Psoas muscle (tissue), 8 donors: ENCODE results near the gene ANTXR1. TPM values are rescaled to one million over a fixed set of nuclear protein-coding genes. Genes with fewer than 3 reads are reported as not detected.

Source experiments
- ATAC-seq, 4 donors: fragments of 200-7000 bp; cut with Tn5 transposase; one replicate each; pipeline ENCODE4 v1.9.1; 2020; ENCODE audit warnings: moderate library complexity in 3 of 4, mild to moderate bottlenecking in 2 of 4
- DNase-seq, 2 donors: peaks; one replicate each; pipeline ENCODE4 v3.0.0-alpha.2; 2020
- H3K27ac ChIP-seq: fragments of 200-600 bp; one replicate; pipeline ENCODE4 v1.8.0; 2022
- H3K27me3 ChIP-seq, 3 donors: fragments of 200-600 bp in 1 of 3; one replicate each; pipeline versions ENCODE4 v1.6.1 to v1.8.0; 2013 to 2022; ENCODE audit warnings: low read length in 2 of 3, mild to moderate bottlenecking in 2 of 3, moderate library complexity in 1 of 3; ENCODE audit not compliant: insufficient read depth in 3 of 3
- H3K36me3 ChIP-seq, 2 donors: fragments of 200-600 bp in 1 of 2; one replicate each; pipeline versions ENCODE4 v1.6.1 to v1.8.0; 2013 to 2022; ENCODE audit warnings: low read depth in 1 of 2, mild to moderate bottlenecking in 1 of 2, moderate library complexity in 1 of 2; ENCODE audit not compliant: insufficient read depth in 1 of 2
- H3K4me1 ChIP-seq: fragments of 200-600 bp; one replicate; pipeline ENCODE4 v1.8.0; 2022
- H3K4me3 ChIP-seq: fragments of 200-600 bp; one replicate; pipeline ENCODE4 v1.8.0; 2022; ENCODE audit warnings: mild to moderate bottlenecking
- H3K9me3 ChIP-seq: fragments of 200-600 bp; one replicate; pipeline ENCODE4 v1.8.0; 2022
- CTCF ChIP-seq: fragments of 200-600 bp; IDR thresholded peaks from one replicate; pipeline ENCODE4 v1.8.0; 2022; ENCODE audit warnings: antibody characterized with exemption
- WGBS, 3 donors: extraction: QIAGEN DNeasy Blood & Tissue Kit; methylation state at CpG; one replicate each; pipeline versions ENCODE4 v1.1.6 to v1.1.7; 2013; 5-methylcytosine and 5-hydroxymethylcytosine counted together
- intact Hi-C, 2 donors: fragments of 100-400 bp; cut with DNase I; formaldehyde crosslinking; loops; one replicate each; pipeline versions ENCODE4 v1.11.0 to v1.14.2; 2022
- polyA plus RNA-seq, 3 donors: library from polyadenylated mRNA; stranded (reverse); fragments of 200-250 nt; gene quantifications; one replicate each; pipeline ENCODE4 v1.2.3, GENCODE V29; 2013
- total RNA-seq, 4 donors: library from RNA; stranded (reverse); fragmentation: NEBNext Ultra II Directional in 2 of 4; extraction: Animal tissue kit (Norgen Biotek cat#: 25700) in 2 of 4; gene quantifications; one replicate each; pipeline versions ENCODE4 v1.2.1 to v1.2.4, GENCODE V29; 2021 to 2023
- donor health status: healthy with polysubstance abuse.
- donor health status: DM: no; HTN: no; CAD: no; lungs with moderate emphysema.
- donor health status: Bipolar disorder and iron deficiency.
- donor health status: healthy.
- donor health status: DM: yes; HTN: yes; CAD: no.
- donor health status: DM: no; HTN: no; CAD: no.
- donor health status: DM: no; HTN: no; CAD: no.
- donor health status: DM: yes; HTN: yes; CAD: no.

Gene ANTXR1
- total and polyA plus RNA-seq, 7 donors, result 3.7 to 24.3 (median 10.9) TPM

GRCh38 chr2:69090820-69091219, 77.8 kb downstream of the ANTXR1 start:
- Histone ChIP-seq H3K4me3 (no peak overlapping the region), H3K27me3 (peaks cover 0 to 3% (median 0%) of the 10 kb centered on the region in 3 donors), H3K4me1 (no peaks in the 10 kb centered on the region), H3K9me3 (no peaks in the 10 kb centered on the region), H3K27ac (no peak overlapping the region), H3K36me3 (peaks cover 5 to 6% of the 10 kb centered on the region in 2 donors)
- intact Hi-C loops, result no loop called here
- WGBS, 3 donors, result 93 to 98% (median 94%) methylated on average over 6 of the region's 6 CpGs
- ATAC-seq (no peak), DNase-seq (no peak)
- no peak for TF ChIP-seq CTCF

GRCh38 chr2:69092857-69093256, 79.9 kb downstream of the ANTXR1 start:
- Histone ChIP-seq H3K9me3 (no peaks in the 10 kb centered on the region), H3K4me1 (peaks cover 4% of the 10 kb centered on the region), H3K4me3 (no peak overlapping the region), H3K27me3 (peaks cover 0 to 3% (median 0%) of the 10 kb centered on the region in 3 donors), H3K36me3 (peaks cover 5 to 6% of the 10 kb centered on the region in 2 donors), H3K27ac (no peak overlapping the region)
- 92 to 95% (median 93%) methylated on average over 1 of the region's 1 CpG for WGBS, 3 donors
- ATAC-seq, result no peak
- no peak for DNase-seq
- no peak for TF ChIP-seq CTCF
- intact Hi-C loops, result no loop called here

GRCh38 chr2:69095305-69095704, 82.3 kb downstream of the ANTXR1 start:
- H3K4me3 ChIP-seq, result no peak overlapping the region
- DNase-seq (no peak), ATAC-seq (peak; percentile 53 to 63 (median 56))
- no peak for TF ChIP-seq CTCF
- H3K4me1 ChIP-seq, result peaks cover 4% of the 10 kb centered on the region
- H3K27ac ChIP-seq, result no peak overlapping the region
- WGBS, 3 donors, result 54 to 66% (median 55%) methylated on average over 2 of the region's 2 CpGs
- peaks cover 5 to 6% of the 10 kb centered on the region in 2 donors for H3K36me3 ChIP-seq
- no peaks in the 10 kb centered on the region for H3K9me3 ChIP-seq
- intact Hi-C loops, result no loop called here
- peaks cover 0 to 3% (median 0%) of the 10 kb centered on the region in 3 donors for H3K27me3 ChIP-seq

- intact Hi-C loops, result no loop called here
Observed at GRCh38 chr2:69096326-69097095, 83.5 kb downstream of the ANTXR1 start.

More at GRCh38 chr2:69096326-69097095, 83.5 kb downstream of the ANTXR1 start:
- Histone ChIP-seq H3K9me3 (no peaks in the 10 kb centered on the region), H3K27ac (no peak overlapping the region), H3K27me3 (peaks cover 0 to 3% (median 0%) of the 10 kb centered on the region in 3 donors), H3K4me1 (peaks cover 4% of the 10 kb centered on the region), H3K4me3 (no peak overlapping the region), H3K36me3 (peaks cover 5 to 6% of the 10 kb centered on the region in 2 donors)
- WGBS, 3 donors, result 85 to 92% (median 85%) methylated on average over 2 of the region's 2 CpGs
- ATAC-seq (no peak), DNase-seq (no peak)
- no peak for TF ChIP-seq CTCF
